ENCODE data around the gene CDPF1.
A peak's percentile ranks its signal among the peaks of the same experiment; 100 is the strongest.
"Not testable (repeated sequence)": the region's sequence is repeated elsewhere in the genome, so short reads cannot be mapped to it uniquely, and the experiment has no call there.

CDPF1 gene

DNA sequence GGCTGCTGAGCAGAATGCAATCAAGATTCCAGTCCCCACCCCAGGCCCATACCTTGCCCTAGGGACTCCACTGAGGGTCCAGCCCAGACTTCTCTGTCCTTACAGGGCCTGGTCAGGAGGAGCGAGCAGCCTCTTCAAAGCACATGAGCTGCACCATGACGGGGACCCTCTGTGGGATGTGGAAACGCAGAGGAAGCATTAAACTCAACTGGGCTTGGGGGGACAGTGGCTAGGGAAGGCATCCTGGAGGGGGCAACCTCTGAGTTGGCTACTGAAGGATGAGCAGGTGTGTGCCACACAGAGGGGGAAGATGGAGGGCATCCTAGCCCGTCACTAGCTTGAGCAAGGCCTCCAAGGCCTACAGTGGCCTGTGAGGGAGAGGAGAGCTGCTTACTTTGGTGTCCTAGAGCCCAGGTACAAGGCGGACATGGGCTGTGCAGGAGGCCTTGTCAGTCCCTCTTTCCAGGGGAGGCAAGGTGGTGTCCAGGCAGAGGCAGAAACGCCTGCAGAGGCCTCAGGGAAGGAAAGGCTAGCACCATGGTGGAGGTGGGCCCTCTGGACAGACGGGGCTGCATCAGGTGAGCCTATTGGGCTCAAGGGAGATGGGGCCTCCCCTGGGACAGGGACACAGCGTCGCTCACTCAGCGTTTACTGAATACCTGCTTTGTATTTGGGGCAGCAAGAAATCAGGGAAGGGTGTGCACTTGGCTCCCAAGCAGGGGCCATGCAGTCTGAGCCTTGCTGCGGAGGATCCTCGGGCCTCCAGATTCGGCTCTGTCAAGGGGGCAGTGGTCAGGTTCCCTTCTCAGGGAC, 32.0 kb upstream of the CDPF1 start:
- DNase-seq (ENCODE audit: low read depth) = no peak

DNA sequence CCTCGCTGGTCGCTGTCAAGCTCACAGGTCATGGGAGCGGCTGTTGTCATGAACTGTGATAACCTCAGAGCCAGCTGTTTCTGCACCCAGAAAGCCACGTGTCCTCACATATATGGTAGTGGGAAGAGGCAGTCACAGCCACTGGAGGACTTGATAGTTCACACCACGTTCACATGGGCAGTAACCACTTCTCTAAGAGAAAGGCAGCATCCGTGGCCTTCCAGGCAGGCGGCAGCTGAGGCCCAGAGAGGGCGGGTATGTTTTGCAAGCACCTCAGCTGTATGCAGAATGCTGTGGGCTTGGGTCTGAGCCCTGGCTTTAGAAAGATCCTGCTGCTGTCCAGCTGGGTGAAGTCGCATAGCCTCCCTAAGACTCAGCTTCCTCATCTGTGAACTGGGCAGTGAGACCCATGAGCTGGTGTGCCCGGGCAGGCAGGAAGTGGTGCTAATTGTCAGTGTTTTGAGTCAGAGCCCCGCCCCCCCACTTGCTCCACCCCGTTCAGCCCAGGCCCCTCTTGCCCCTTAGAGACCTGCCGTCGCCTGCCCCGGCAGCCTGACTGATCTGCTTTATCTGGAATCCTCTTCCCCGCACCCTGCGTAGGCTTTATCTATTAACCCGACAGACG, 31.0 kb upstream of the CDPF1 start:
- DNase-seq (ENCODE audit: low read depth) = no peak

DNA sequence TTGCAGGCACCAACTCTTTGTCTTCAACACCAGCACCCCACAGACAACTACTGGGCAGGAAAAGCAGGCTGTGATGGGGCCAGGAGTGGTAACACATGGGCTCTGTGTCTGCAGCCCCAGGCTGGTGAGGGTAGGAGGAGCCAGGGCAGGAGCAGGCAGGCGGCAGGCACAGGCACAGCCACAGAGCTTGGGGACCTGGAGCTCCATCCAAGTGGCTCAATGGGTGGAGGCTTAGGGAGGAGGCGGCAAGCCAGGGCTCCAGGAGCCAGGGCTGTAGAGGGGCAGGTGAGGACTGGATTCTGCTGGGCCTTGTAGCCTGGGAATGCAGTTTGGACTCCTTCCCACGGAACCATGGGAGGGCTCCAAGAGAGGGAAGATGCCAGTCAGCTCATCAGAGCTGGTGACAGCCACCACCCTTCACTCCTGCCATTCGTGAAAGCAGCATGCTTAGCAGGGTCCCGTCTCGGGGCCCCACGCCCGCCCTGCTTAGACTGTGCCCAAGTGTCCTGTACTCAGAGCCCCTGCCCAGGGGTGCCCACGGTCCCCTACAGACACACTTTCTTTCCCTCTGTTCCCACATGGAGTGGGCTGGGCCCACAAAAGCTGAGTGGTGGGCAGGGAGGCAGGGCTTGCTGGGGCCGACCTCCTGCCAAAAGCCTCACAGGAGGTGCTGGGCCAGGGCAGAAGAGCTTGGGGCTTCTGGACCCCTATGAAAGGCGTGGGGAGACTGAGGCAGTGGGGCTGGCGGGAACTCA, 30.1 kb upstream of the CDPF1 start:
- no peak for DNase-seq (ENCODE audit: low read depth)

DNA sequence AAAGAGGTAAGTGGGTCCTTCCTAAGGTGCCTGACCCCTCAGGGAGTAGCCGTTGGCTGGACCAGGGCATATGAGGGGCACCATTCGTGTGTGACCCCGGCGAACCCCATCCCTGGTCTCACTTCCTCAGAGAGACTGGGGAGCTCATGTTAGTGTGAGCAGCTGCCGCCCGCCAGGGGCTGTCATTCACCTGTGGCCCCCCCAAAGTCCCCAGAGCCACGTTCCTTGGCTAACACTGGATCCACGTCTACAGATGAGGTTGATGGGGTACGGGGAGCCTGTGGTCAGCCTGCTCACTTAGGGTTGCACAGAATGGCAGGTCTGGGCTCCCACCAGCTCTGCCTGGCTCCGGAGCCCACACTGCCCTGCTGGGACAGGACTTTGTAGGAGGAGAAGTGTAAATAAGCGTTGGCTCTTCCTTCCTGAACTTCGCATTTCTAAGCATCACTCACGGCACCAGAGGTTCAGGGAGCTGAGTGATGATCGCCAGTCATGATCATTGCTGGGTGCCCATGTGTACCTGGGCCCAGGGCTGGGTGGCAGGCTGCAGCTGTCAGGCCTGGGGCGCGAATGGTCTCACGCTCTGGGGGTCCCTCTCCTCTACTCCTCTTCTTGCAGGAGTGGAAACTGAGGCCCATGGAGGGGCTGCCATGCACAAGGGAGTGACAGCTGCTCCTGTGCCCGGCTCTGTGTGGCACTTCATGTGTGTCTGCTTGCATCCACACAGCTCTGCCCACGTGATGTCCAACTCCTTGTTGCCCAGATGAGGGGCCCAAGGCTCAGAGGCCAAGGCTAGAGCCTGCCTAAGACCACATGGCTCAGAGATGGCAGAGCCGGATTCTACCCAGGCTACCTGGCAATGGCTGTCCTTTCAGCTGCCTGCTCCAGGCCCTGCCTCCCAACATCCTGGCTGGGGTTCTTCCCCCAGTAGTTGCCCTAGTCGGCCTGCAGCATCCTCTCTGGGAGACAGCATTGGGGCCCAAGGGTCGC, 28.9 kb upstream of the CDPF1 start:
- no peak for DNase-seq (ENCODE audit: low read depth)

DNA sequence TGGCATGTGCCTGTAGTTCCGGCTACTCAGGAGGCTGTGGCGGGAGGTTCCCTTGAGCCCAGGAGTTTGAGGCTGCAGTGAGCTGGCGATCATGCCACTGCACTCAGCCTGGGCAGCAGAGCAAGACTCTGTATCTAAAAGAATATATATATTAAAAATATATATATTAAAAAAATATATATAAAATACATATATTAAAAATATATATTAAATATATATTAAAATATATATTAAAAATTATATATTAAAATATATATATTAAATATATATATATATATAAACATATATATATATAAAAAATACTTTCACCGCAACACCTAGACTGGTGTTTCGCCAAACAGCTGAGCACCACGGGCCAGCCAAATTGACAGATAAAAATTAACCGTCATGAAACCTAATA, 26.5 kb upstream of the CDPF1 start:
- DNase-seq (ENCODE audit: low read depth) = no peak

DNA sequence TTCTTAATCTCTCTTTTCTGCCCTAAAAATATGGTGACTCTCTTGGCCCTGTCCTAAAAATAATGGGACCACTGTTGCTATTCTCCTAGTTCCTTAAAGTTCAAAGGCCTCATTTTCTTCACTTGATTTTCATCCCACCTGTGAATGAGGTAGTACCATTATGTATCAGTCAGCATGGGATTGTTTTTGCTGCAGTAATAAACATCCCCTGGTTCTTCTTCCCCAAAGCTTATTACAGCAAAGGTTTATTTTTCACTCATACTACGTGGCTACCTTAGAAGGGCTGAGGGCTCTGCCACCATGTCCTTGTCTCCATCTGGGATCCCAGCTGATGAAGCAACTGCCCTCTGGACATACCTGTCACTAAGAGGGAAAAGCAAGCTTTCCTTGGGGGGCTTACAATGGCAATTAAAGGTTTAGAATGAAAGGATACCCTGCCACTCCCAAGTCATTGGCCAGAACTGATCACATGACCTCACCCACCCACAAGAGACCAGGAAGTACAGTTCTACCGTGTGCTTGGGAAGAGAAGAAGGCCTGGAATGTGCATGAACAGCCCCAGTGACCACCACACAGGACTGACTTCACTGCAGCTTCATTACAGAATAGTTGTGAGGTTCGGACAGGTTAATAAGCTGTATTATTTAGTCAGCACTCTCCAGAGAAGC, 25.5 kb upstream of the CDPF1 start:
- DNase-seq (ENCODE audit: low read depth) = no peak

DNA sequence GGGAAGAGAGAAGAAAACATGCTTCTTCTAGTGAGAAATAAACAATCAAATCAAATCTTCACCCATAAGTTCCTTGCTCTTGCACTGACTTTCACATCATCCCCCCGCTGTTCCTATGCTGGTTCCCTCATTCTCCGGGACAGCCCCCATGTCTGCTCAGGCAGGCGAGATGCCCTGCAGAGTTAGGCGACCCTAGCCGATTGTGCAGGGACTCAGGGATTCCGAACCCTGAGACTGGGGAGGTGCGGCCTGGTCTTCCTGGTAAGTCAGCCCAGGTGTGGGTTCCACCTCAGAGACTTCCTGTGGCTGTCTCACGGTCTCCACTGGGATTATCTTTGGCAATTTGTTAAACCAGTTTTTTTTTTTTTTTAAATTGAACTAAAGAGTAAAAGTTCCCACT, 24.3 kb upstream of the CDPF1 start:
- DNase-seq (ENCODE audit: low read depth) = no peak

DNA sequence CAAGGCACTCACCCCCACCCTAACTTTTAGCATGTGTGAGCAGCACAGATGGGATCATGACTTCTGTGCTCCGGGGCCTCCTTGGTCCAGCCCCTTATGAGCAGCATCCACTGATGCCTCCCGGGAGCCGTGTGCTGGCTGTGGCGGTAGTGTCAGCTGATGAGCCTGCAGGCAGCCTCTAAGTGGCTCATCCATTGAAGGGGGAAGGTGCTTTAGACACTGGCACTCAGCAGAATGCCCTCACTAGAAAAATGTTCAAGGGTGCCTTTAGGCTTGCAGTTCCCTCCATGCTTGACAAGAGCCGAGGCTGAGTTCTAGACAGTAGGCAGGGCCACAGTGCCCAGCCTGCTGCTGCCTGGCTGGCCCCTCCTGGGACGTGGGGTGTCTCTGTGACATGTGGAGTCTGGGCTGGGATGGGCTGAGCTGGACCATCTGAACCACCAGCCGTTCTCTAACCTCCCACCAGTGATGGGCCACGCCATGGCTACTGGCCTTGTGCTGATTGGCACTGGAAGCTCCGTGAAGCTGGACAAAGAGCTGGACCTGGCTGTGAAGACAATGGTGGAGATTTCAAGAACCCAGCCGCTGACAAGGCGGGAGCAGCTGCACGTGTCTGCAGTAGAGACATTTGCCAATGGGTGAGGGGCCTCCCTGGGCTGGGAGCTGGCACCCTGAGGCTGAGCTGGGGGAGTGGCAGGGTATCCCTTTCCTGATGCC, 23.5 kb upstream of the CDPF1 start:
- no peak for DNase-seq (ENCODE audit: low read depth)

DNA sequence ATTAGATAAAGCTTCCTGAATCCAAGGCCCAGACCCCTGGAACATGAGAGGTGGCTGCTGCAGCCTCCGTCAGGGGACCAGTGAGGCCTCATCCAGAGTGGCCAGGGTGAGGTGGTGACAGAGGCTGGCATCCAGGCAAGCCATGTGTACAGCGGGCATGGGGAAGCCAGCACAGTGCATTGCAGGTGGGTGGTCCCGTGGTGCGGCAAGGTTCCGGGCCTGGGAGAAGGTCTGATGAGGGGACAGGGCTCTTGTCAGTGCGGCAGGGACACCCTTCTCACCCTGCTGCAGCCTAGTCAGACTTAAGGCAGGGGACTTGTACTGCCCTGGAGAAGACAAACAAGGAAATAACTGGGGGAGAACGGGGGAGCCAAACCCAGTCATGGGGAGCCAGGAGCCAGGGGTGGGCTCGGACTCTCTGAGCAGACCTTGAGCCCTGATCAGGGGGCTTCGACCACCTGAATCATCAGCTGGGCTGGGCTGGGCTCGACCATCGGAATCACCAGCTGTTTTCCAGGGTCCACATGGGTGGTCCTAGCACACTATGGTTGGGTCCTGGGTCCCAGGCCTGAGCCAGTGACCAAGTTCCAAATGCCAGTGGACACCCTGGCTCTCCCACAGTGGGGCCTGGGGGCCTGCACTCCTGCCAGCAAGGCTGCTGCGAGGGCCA, 22.8 kb upstream of the CDPF1 start:
- DNase-seq (ENCODE audit: low read depth) = no peak

DNA sequence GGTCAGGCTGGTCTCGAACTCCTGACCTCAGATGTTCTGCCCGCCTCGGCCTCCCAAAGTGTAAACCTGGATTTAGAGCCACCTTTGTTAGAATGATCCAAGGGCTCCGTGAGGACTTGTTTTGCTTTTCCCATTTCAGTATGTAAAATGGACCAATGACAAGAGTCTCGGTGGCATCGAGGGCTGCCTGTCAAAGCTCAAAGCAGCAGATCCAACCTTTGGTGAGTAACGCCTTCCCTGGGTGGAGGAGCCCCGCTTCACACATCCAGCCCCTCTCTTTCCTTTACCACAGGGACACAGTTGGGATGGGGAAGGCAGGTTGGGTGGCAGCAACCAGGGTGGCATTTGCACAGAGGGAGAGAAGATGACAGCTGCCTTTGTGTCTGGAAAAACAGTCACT, 22.1 kb upstream of the CDPF1 start:
- DNase-seq (ENCODE audit: low read depth) = no peak

DNA sequence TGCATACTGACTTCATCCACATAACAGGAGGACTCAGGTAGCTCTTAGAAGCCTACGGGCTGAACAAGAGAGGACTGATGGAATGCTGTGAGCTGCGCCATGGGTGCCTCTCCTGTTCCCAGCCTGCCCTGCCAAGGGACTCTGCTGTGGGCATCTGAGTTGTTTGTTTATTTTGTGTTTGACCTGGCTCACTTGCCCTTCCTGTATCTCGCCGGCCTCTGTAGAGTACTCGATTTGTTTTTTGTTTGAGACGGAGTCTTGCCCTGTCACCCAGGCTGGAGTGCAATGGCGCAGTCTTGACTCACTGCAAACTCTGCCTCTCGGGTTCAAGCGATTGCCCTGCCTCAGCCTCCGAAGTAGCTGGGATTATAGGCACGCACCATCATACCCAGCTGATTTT, 19.5 kb upstream of the CDPF1 start:
- no peak for DNase-seq (ENCODE audit: low read depth)

DNA sequence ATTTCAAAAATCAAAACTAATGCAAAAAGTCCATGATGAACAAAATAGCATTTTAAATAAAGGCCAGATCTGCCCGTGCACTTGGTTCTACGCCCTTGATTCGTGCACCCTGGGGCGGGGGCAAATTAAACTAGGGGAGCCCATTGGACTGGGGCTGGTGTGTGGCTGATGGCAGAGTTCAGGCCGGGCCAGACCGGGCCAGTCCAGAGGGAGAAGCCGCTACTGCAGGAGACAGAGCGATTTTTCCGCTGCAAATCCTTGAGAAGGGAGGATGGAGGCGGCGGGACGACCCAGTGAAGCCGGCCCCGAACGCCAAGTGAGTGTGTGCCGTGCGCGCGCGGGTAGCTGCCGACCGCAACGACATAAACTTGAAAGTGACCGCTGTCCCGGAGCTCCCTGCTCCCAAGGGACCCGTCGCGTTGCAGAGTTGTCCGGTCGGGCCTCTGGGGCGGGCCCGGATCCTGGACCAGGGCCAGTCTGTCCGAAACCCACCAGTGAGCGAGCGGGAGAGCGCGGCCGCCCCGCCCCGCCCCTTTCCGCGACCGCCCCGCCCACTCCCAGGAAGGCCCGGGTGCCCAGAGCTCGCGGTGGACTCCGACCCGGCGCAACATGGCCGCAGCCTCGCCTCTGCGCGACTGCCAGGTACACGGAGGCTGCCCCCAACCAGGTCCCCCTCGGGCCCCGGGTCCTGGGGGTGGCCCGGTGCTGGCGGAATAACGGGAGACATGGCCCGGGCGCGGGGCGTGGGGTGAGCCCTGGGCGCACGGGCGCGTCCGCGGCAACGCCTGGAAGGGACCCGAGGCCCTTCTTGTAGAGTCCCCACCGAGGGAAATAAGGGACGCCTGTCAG, 17.6 kb upstream of the CDPF1 start, which contains the start of gene TTC38:
Gene TTC38, plus strand, starts transcription at position 578 of the 849 bp plus-strand sequence. Its CDS starts 32 bp downstream, at position 610.
- DNase-seq (ENCODE audit: low read depth) = peak; percentile 29

DNA sequence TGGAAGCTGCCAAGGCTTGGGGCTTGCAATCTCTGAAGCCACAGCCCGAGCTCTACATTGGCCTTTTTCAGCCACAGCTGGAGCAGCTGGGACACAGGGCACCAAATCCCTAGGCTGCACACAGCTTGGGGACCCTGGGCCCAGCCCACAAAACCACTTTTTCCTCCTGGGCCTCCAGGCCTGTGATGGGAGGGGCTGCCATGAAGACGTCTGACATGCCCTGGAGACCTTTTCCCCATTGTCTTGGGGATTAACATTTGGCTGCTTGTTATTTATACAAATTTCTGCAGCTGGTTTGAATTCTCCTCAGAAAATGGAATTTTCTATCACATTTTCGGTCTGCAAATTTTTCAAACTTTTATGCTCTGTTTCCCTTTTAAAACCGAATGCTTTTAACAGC, 15.5 kb upstream of the CDPF1 start:
- not testable (repeated sequence) for DNase-seq (ENCODE audit: low read depth)

DNA sequence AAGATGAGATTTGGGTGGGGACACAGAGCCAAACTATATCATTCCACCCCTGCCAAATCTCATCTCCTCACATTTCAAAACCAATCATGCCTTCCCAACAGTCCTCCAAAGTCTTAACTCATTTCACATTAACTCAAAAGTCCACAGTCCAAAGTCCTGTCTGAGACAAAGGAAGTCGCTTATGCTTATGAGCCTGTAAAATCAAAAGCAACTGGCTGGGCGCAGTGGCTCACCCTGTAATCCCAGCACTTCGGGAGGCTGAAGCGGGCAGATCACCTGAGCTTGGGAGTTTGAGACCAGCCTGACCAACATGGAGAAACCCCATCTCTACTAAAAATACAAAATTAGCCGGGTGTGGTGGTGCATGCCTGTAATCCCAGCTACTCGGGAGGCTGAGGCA, 14.4 kb upstream of the CDPF1 start:
- DNase-seq (ENCODE audit: low read depth) = not testable (repeated sequence)

DNA sequence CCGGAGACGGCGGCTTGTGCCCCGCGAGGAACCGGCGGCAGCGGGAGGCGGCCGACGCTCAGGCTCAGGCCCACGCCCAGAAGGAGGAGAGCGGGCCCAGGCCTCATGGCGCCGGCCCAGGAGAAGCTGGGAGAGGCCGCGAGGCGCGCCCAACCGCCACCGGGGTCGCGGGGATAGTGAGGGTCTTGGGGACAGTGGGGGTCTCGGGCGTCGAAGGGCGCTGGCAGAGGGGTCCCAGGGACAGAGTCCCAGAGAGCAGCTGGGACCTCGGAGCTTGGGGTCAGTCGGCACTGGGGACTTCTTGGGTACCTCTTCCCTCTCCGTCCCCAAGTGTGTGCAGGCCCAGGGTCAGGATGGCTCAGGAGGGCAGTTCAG, 13.1 kb upstream of the CDPF1 start, which contains the start of gene PKDREJ:
Gene PKDREJ, minus strand, starts transcription at position 128 of the 375 bp plus-strand sequence. Its CDS starts 21 bp downstream, at position 107.
- DNase-seq (ENCODE audit: low read depth) = no peak

DNA sequence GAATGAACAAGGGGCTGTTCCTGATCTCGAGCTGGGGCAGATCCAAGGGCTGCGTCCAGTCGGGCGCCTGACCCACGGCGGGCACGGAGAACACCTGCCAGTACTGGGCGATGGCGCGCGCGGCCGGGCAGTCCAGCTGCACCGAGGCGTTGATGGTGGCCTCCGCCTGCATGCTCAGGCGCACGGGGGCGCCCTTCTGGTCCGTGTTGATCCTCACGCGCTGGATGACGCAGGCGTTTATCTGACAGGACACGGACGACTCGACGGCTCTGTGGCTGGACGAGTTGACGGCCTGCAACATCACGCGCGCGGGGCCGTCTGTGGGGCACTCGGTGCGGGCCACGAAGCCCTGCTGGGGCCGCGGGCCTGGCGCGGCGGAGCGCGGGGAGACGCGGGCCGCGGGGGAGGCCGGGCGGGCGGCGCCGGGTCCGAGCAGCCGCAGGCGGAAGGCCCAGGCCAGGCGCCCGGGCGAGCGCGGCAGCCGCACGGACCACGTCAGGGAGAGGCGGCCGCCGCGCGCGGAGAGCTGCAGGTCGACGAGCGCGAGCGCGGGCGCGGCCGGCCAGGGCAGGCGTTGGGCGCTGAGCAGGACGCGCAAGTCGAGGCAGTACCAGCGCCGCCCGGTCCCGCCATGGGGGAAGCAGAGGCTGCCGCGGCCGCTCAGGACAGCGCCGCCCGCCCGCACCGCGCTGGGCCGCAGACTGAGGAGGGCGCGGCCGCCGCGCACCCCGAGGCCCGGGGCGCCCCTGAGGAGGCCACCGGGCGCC, 12.5 kb upstream of the CDPF1 start:
- no peak for DNase-seq (ENCODE audit: low read depth)

DNA sequence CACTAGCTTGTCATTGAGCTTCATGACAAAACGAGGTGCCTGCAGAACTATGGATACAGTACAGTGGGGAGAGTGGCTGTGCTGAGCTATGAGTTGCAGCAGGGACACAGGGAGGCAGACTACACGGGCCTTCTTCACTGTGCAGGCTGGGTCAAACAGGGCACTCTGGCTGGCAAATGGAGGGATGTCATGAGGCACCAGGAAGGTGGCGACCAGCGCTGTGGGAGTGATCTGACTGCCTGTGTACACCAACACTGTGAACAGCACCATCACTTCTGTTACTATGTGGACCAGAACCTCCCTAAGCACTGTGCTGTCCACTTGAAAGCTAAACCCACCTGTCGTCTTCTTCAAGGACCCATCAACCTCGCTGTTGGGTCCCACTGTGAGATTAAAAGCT, 9.9 kb upstream of the CDPF1 start:
- DNase-seq (ENCODE audit: low read depth) = no peak

DNA sequence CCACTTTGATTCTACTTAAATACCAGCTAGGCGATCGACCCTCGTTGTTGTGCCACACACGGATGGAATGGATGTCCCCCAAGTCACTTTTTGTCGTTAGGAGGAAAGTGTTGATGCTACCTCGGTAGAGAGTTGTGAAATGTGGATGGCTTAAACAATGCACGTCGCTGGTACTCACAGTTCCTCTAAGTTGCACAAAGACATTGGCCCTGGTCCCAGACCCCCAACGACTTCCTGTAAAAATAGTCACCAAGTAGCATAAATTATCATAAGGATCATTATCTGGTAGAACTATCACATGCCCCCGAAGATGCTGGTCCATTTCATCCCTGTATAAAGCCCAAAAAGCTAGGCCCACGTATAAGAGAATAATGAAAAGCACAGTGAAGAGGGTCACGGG, 9.3 kb upstream of the CDPF1 start:
- DNase-seq (ENCODE audit: low read depth) = no peak
